Smooth muscle cell (in vitro differentiated cells): ENCODE measurements around the gene ACIN1. TPM values are rescaled to one million over a fixed set of nuclear protein-coding genes. Genes with fewer than 3 reads are reported as not detected.

Experiments used
- DNase-seq: peaks from one replicate; lab custom pipeline; 2025; ENCODE audit not compliant: unreplicated experiment; lab: John Stamatoyannopoulos, UW
- H2AFZ ChIP-seq: fragments of 200-600 bp; sonication (generic); 2 replicates; pipeline ENCODE4 v1.6.0; 2016; ENCODE audit warnings: antibody characterized with exemption, low read depth, mild to moderate bottlenecking
- H3F3A ChIP-seq: fragments of 200-600 bp; sonication (generic); 2 replicates; pipeline ENCODE4 v1.6.0; 2017; ENCODE audit warnings: antibody characterized with exemption, low read depth
- H3K27ac ChIP-seq: fragments of 200-600 bp; sonication (generic); 2 replicates; pipeline ENCODE4 v1.5.1; 2016; ENCODE audit warnings: low read depth, mild to moderate bottlenecking
- H3K27me3 ChIP-seq: fragments of 200-600 bp; sonication (generic); 2 replicates; pipeline ENCODE4 v1.6.1; 2016; ENCODE audit warnings: low read depth, mild to moderate bottlenecking
- H3K36me3 ChIP-seq: fragments of 200-600 bp; sonication (generic); 2 replicates; pipeline ENCODE4 v1.5.1; 2016; ENCODE audit warnings: low read depth
- H3K4me1 ChIP-seq: fragments of 200-600 bp; sonication (generic); 2 replicates; pipeline ENCODE4 v1.5.1; 2016; ENCODE audit warnings: low read depth
- H3K4me2 ChIP-seq: fragments of 200-600 bp; sonication (generic); 2 replicates; pipeline ENCODE4 v1.6.0; 2016; ENCODE audit warnings: mild to moderate bottlenecking
- H3K4me3 ChIP-seq: fragments of 200-600 bp; sonication (generic); 2 replicates; pipeline ENCODE4 v1.5.1; 2016; ENCODE audit warnings: mild to moderate bottlenecking
- H3K79me2 ChIP-seq: fragments of 200-600 bp; sonication (generic); 2 replicates; pipeline ENCODE4 v1.6.0; 2016; ENCODE audit warnings: low read depth, mild to moderate bottlenecking
- H3K9ac ChIP-seq: fragments of 200-600 bp; sonication (generic); 2 replicates; pipeline ENCODE4 v1.6.0; 2016; ENCODE audit warnings: low read depth
- H3K9me3 ChIP-seq: fragments of 200-600 bp; sonication (generic); replicated peaks from 2 replicates; pipeline ENCODE4 v1.5.1; 2016; ENCODE audit warnings: low read depth
- H4K20me1 ChIP-seq: fragments of 200-600 bp; sonication (generic); 2 replicates; pipeline ENCODE4 v1.6.0; 2016; ENCODE audit warnings: low read depth
- CTCF ChIP-seq: fragments of 200-600 bp; sonication (generic); IDR thresholded peaks from 2 replicates; pipeline ENCODE4 v1.5.1; 2017; ENCODE audit warnings: borderline replicate concordance, mild to moderate bottlenecking, antibody characterized with exemption; ENCODE audit not compliant: insufficient read depth, poor library complexity, severe bottlenecking
- whole genome bisulfite sequencing: methylation state at CpG from one replicate; pipeline ENCODE4 v1.1.7; 2016; ENCODE audit warnings: low lambda C conversion rate; 5-methylcytosine and 5-hydroxymethylcytosine counted together
- polyA plus RNA-seq: library from polyadenylated mRNA; unstranded; fragments of >200 nt; fragmentation: Nextera tagmentation; extraction: Ambion mirVana; gene quantifications from 2 replicates; pipeline ENCODE4 v1.2.1, GENCODE V29; 2016
- total RNA-seq: library from RNA; depleted of rRNA; stranded (reverse); fragments of >200 nt; gene quantifications from 2 replicates; pipeline ENCODE4 v1.2.3, GENCODE V29; 2014

The ACIN1 gene
- total and polyA plus RNA-seq, 2 experiments from 2014 or later, result 33.7 to 64.5 TPM

- no peak within 1 kb of the TSS for H3K4me3 ChIP-seq
- DNase-seq, result no peak
- TF ChIP-seq CTCF, result no peak
- H3K79me2 ChIP-seq, result no peaks in the 10 kb centered on the region
- H3K27me3 ChIP-seq, result peaks cover 2% of the 10 kb centered on the region
- WGBS, result 65% methylated on average over 11 of the region's 11 CpGs
- H3K36me3 ChIP-seq, result no peaks in the 10 kb centered on the region
- no peaks in the 10 kb centered on the region for H3F3A ChIP-seq
- H3K9ac ChIP-seq, result no peak within 1 kb of the TSS
- no peak within 1 kb of the TSS for H3K27ac ChIP-seq
- no peak within 1 kb of the TSS for H3K4me2 ChIP-seq
- peaks cover 6% of the 10 kb centered on the region for H4K20me1 ChIP-seq
- no peaks in the 10 kb centered on the region for H3K9me3 ChIP-seq
- H3K4me1 ChIP-seq, result no peaks in the 10 kb centered on the region
- H2AFZ ChIP-seq, result no peak within 1 kb of the TSS
Measured at GRCh38 chr14:23104591-23105347, 9.8 kb upstream of the ACIN1 start, which contains the start of gene CIROP. CIROP (minus strand) TSS chr14:23104989; CDS start chr14:23104920, 69 bp downstream.

GRCh38 chr14:23104070-23104590 is 9.2 kb upstream of the ACIN1 start:
- no peaks in the 10 kb centered on the region for H3K36me3 ChIP-seq
- H3K4me3 ChIP-seq, result no peak overlapping the region
- peaks cover 3% of the 10 kb centered on the region for H3K79me2 ChIP-seq
- H3F3A ChIP-seq, result no peaks in the 10 kb centered on the region
- H3K27me3 ChIP-seq, result no peaks in the 10 kb centered on the region
- DNase-seq, result no peak
- no peak overlapping the region for H2AFZ ChIP-seq
- no peaks in the 10 kb centered on the region for H3K4me1 ChIP-seq
- H3K9ac ChIP-seq, result no peak overlapping the region
- H4K20me1 ChIP-seq, result peaks cover 9% of the 10 kb centered on the region
- no peak overlapping the region for H3K4me2 ChIP-seq
- H3K27ac ChIP-seq, result no peak overlapping the region
- H3K9me3 ChIP-seq, result no peaks in the 10 kb centered on the region
- 91% methylated on average over 6 of the region's 6 CpGs for WGBS
- no peak for TF ChIP-seq CTCF

GRCh38 chr14:23103581-23103980 is 8.6 kb upstream of the ACIN1 start:
- Histone ChIP-seq H3F3A (no peaks in the 10 kb centered on the region), H3K9me3 (no peaks in the 10 kb centered on the region), H3K79me2 (peaks cover 6% of the 10 kb centered on the region), H3K27me3 (no peaks in the 10 kb centered on the region), H3K36me3 (no peaks in the 10 kb centered on the region), H3K4me3 (no peak overlapping the region), H3K4me2 (no peak overlapping the region), H3K9ac (no peak overlapping the region), H2AFZ (no peak overlapping the region), H4K20me1 (peaks cover 9% of the 10 kb centered on the region), H3K4me1 (no peaks in the 10 kb centered on the region), H3K27ac (no peak overlapping the region)
- WGBS, result 79% methylated on average over 4 of the region's 4 CpGs
- TF ChIP-seq CTCF, result no peak
- DNase-seq, result no peak

GRCh38 chr14:23102801-23103200 is 7.9 kb upstream of the ACIN1 start:
- H3K4me1 ChIP-seq, result no peaks in the 10 kb centered on the region
- no peak overlapping the region for H3K9ac ChIP-seq
- DNase-seq, result no peak
- no peak for TF ChIP-seq CTCF
- no peak overlapping the region for H2AFZ ChIP-seq
- H3K4me3 ChIP-seq, result no peak overlapping the region
- peaks cover 14% of the 10 kb centered on the region for H3K79me2 ChIP-seq
- no peak overlapping the region for H3K27ac ChIP-seq
- peaks cover 5% of the 10 kb centered on the region for H3K36me3 ChIP-seq
- no peak overlapping the region for H3K4me2 ChIP-seq
- 88% methylated on average over 2 of the region's 2 CpGs for WGBS
- H3K9me3 ChIP-seq, result no peaks in the 10 kb centered on the region
- H4K20me1 ChIP-seq, result peaks cover 16% of the 10 kb centered on the region
- H3F3A ChIP-seq, result no peaks in the 10 kb centered on the region
- H3K27me3 ChIP-seq, result no peaks in the 10 kb centered on the region
